ENCODE data around the gene ANKRD52.

ANKRD52 gene

GRCh38 chr12:56242986-56243385 lies 15.2 kb downstream of the ANKRD52 start:
- intact Hi-C loops (cut with DNase I; ENCODE audit: low total_unique reads): no loop called here
- Histone ChIP-seq H3K27ac (no peak overlapping the region), H3K4me1 (no peaks in the 10 kb centered on the region), H3K4me3 (no peak overlapping the region), H3K27me3 (no peaks in the 10 kb centered on the region), H3K9me3 (no peaks in the 10 kb centered on the region), H3K36me3 (peaks cover 77 to 100% (median 99%) of the 10 kb centered on the region in 3 donors)
- no peak for DNase-seq
- TF ChIP-seq CTCF (IDR thresholded peaks at IDR 0.05): no peak

- intact Hi-C loops (cut with DNase I; ENCODE audit: low total_unique reads): no loop called here
- Histone ChIP-seq H3K27ac (no peak overlapping the region), H3K27me3 (no peaks in the 10 kb centered on the region), H3K4me1 (no peaks in the 10 kb centered on the region), H3K9me3 (no peaks in the 10 kb centered on the region), H3K36me3 (peaks cover 67 to 100% (median 92%) of the 10 kb centered on the region in 3 donors), H3K4me3 (no peak overlapping the region)
- TF ChIP-seq CTCF (IDR thresholded peaks at IDR 0.05): no peak
- no peak for DNase-seq
Observed at GRCh38 chr12:56241424-56242303, 16.5 kb downstream of the ANKRD52 start.

GRCh38 chr12:56237552-56237951 lies 20.6 kb downstream of the ANKRD52 start:
- TF ChIP-seq CTCF (IDR thresholded peaks at IDR 0.05): no peak
- intact Hi-C loops (cut with DNase I; ENCODE audit: low total_unique reads): no loop called here
- no peak for DNase-seq
- peaks cover 27 to 65% (median 51%) of the 10 kb centered on the region in 3 donors for H3K36me3 ChIP-seq
- H3K9me3 ChIP-seq: no peaks in the 10 kb centered on the region
- H3K4me3 ChIP-seq: no peak overlapping the region
- no peaks in the 10 kb centered on the region for H3K4me1 ChIP-seq
- no peaks in the 10 kb centered on the region for H3K27me3 ChIP-seq
- no peak overlapping the region for H3K27ac ChIP-seq

- intact Hi-C loops (cut with DNase I; ENCODE audit: low total_unique reads): no loop called here
- Histone ChIP-seq H3K36me3 (peaks cover 22 to 59% (median 45%) of the 10 kb centered on the region in 3 donors), H3K4me1 (no peaks in the 10 kb centered on the region), H3K4me3 (no peak overlapping the region), H3K27me3 (no peaks in the 10 kb centered on the region), H3K9me3 (no peaks in the 10 kb centered on the region), H3K27ac (no peak overlapping the region)
- no peak for TF ChIP-seq CTCF (IDR thresholded peaks at IDR 0.05)
- DNase-seq: no peak
Observed at GRCh38 chr12:56236985-56237384, 21.2 kb downstream of the ANKRD52 start.

- Histone ChIP-seq H3K4me1 (no peaks in the 10 kb centered on the region), H3K36me3 (peaks cover 14 to 50% (median 36%) of the 10 kb centered on the region in 3 donors), H3K9me3 (no peaks in the 10 kb centered on the region), H3K4me3 (no peak overlapping the region), H3K27ac (no peak overlapping the region), H3K27me3 (no peaks in the 10 kb centered on the region)
- intact Hi-C loops (cut with DNase I; ENCODE audit: low total_unique reads): no loop called here
- no peak for TF ChIP-seq CTCF (IDR thresholded peaks at IDR 0.05)
- DNase-seq: no peak
Observed at GRCh38 chr12:56236091-56236490, 22.1 kb downstream of the ANKRD52 start.

All from tibial artery (tissue), 4 donors.